ENCODE results near the gene CDC42EP3.

CDC42EP3 gene

DNA sequence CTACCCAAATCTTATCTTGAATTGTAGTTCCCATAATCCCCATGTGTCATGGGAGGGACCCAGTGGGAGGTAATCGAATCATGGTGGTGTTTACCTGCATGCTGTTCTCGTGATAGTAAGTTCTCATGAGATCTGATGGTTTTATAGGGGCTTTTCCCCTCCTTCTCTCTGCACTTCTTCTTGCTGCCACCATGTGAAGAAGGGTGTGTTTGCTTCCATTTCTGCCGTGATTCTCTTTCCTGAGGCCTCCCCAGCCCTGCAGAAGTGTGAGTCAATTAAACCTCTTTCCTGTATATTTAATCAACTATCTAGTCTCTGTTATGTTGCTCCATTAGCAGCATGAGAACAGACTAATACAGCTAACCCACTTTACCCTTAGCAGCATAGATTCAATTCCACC lies 37.6 kb downstream of the CDC42EP3 start:
- no peak for DNase-seq

DNA sequence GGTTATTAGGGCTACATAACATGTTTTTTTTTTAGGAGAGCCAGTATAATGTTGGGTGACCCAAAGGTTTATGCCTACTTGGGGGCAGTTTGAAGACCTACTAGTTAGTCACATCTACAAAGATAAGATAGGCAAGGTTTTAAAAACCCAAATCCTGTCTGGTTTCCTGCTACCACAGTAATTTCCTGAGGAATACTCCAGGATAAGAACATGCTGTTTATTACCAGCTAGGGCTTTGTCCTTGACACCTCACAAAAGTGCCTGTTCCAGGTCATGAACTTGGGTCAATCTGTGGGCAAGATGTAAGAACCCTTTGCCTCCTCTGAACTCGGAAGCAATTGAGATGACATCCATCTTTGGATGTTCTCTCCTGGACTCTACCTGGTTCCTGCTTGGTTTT lies 38.2 kb downstream of the CDC42EP3 start:
- no peak for DNase-seq

DNA sequence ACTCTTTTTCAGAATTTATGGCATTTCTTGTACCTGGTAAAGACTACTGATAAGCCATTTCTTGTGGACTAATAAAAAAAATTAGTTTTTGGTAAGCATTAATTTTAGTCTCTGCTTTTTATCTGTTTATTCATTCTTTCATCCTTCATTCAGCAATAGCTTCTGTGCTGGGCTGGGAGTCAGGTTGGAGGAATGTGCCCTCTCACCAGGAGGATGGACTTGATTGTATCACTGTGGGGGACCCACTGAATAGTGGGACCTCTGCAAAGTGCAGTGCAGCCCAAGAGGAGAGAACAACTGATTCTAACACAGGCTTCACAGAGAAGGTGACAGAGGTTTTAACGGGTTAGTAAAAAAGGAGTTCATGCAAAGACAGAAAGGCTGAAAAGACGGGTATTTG lies 39.1 kb downstream of the CDC42EP3 start:
- DNase-seq = no peak

DNA sequence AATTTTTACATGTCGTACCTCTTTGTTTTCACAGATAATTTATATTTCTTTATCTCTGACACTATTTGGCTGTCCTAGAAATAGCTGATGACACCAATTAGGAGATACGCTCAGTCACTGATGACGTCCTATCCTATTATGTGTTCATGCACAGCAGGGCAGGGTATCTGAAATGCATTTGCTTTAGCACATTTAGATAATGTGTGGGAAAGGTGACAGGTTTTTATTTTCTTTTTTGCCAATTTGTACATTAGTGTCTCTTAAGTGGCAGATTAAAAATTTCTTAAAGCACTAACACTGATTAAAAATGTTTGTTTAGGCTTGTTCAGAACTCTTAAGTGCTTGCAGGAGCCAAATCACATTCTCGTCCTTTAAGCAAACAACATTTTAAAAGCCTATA lies 39.7 kb downstream of the CDC42EP3 start:
- no peak for DNase-seq

DNA sequence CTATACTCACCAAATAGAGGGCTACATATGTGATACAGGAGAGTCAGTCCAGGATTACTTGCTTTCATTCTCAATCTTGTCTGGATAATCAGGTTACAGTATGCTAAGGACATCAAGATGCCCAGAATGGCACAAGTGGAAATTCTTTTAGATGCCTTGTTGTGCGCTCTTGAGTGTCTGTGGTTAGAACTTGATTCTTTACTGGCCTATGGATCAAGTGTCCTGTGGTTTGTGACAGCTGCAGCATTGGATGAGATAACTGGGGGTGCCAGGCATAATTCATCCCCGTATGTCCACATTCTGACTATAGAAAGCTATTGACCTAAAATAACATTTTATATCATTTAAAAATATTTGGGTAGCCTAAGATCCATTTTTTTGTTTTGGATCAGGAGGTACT lies 40.1 kb downstream of the CDC42EP3 start:
- no peak for DNase-seq

DNA sequence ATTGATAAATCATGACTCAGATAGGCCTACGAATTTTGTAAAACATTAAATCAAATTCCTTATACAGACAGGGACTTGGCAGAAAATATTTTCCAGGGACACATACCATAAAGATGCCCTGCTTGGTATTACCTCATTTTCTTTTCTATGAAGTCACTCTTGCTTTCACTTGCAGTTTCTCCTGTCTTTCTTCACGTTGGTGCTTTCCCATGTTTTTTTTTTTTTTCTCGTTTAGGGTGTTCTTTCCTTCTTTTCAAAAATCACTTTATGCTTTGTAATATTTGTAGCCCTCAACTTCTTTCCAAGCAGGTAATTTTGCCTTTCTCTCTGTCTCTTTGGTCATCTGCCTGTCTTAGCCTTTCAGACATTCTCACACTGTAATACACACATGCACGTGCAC lies 40.7 kb downstream of the CDC42EP3 start:
- no peak for DNase-seq

DNA sequence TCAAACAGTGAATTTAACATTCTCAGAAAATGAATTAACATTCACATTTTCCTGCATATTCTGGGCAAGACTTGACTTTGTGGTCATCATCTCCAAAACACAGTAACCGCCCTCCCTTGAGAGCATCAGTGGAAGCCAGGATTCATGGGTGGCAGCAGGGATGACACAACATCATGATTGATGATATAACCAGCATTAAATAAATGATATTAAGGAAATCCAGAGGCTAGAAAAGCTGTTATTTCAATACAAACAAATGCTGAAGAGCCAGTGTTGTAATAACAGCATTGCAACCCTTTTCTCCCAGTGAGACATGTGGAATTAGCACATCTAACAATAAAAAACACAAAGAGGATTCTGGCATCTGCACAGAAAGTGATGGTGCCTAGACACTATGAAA lies 41.1 kb downstream of the CDC42EP3 start:
- DNase-seq = no peak

DNA sequence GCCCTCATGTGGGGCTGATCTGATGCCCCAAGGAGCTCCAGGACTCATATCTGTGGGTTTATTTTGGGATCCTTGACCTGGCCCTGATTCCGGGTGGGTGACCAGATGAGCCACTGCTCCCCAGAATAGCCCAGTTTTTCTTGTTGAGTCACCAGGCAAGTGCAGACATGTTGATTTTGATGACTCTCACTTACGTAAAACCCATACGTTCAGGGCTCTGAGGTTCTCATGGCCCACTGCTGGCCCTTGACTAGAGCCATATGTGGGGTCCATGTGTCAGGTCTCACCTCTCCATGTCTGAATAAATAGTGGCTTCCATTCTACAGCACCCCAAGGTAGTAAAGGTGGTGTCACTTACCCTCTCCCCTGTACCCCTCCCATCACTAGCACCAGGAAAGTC lies 41.9 kb downstream of the CDC42EP3 start:
- no peak for DNase-seq

DNA sequence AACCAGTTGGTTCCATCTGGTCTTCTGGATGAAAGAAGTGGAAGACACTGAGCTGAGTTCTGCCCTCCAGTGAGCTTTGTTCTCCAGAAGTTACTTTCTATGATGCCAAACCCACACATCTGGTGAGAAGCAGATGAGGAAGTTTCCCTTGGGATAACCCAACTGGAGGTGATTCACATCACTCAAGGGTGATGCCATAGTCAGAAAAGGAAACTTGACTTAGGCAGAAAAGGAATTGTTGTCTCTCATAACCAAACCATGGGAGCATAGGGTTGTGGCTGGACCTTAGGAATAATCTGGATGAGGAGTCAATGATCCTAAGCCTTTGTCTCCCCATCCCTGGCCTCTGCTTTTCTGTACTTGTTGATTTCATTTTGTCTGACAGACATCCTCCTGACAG lies 43.7 kb downstream of the CDC42EP3 start:
- no peak for DNase-seq

DNA sequence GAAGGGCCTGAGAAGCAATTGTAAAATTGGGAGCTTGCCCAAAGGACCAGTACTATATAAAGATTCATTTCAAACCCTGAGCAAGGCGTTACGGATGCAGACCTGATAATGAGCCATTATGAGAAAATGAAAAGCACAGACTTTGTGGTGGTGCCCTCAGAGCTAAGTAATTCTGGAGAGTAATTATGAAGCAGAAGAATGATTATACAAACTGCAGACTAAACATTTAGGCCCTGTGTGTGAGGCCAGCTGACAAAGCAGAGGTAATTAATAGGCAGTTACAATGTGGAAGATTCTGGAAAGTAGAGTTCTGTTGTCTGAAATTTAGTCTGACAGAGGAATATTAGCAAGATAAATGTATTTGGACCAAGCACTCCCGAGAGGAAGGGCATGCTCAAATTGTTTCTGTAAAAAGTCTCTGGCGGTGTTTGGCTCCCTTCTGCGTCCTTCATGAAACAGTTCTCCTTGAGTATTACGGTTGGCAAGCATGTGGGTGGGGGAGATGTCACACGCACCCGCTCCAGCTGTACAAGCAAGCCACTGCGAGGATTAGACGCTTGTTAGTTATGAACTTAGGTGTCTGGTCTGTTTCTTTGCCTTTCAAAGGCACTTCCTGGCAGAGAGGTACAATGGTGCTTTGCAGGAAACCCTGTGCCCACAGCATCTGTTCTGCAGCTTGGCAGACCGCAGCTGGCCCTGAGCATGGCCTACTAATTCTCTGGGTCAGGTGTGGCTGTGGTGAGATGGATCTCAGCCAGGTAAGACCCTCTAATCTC lies 45.5 kb downstream of the CDC42EP3 start:
- peak; percentile 60 to 75 for DNase-seq

DNA sequence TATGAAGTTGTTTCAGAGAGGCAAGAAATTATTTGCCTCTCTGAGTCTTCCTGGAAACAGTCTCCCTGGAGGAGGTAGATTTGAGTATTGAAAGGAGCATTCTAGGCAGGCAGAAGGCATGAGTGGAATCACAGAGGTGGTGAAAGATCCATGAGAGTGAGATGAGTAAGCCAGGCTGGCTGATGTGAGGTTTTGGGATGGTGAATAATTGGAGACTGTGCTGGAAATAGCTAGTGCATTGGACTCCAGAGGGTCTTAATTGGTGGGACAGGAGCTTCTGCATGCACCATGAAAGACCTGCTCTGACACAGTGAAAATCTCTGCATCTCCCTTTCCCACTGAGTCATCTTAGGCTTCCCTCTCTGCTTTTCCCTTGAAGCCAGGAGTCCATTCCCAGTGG lies 46.3 kb downstream of the CDC42EP3 start:
- DNase-seq = no peak

DNA sequence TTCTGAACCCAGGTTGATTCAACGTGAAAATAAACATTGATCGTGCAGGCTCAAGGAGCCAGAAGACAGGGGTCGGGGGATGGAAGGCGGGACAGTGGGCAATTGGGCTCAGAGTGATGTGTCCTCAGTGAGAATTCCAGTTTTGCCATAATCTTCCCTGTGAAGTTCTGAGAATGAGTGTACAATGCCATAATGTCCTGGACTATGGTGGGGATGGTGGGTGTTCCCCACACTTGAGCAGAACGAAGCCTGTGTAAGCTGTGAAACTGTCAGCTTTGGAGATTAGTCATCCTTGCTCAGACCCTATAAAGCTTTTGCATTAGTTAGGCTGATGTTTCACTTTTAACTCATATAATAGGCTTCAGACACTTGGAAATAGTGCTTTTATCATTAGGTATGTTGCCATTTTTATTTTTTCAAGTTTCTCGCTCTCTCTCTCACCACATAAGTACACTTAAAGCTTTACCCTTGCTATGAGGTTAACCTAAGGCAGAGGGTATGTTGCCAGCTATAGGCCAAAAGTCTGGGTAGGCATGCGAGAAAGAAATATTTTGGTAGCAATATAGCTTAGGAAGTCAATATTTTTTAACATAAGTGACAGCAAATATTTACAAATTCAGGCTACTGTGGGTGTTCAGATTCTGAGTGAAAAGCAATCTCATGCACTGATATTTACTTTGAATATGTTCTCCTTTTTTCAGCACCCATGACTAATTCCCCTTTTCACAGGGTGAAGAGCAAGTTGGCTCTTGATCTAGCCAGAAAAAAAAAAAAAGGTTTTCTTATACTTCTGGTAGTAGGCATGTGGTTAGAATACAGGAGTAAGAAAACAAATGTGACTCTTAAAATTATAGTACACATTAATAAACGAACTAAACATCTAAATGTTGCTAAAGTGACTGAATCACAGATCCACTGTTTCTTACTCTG lies 47.2 kb downstream of the CDC42EP3 start:
- DNase-seq = peak in 1 of 2 donors; percentile 53

DNA sequence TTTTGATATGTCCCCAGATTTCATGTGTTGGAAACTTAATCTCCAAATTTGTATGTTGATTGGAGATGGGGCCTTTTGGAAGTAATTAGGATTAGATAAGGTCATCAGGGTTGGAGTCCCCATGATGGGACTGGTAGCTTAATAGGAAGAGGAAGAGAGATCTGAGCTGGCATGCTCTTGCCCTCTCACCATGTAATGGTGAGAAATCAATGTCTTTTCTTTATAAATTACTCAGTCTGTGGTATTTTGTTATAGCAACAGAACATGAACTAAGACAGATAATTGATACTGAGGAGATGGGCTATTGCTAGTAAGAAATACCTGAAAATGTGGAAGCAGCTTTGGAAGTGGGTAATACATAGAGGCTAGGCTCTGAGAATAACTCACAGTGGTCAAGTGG lies 48.0 kb downstream of the CDC42EP3 start:
- DNase-seq = no peak

DNA sequence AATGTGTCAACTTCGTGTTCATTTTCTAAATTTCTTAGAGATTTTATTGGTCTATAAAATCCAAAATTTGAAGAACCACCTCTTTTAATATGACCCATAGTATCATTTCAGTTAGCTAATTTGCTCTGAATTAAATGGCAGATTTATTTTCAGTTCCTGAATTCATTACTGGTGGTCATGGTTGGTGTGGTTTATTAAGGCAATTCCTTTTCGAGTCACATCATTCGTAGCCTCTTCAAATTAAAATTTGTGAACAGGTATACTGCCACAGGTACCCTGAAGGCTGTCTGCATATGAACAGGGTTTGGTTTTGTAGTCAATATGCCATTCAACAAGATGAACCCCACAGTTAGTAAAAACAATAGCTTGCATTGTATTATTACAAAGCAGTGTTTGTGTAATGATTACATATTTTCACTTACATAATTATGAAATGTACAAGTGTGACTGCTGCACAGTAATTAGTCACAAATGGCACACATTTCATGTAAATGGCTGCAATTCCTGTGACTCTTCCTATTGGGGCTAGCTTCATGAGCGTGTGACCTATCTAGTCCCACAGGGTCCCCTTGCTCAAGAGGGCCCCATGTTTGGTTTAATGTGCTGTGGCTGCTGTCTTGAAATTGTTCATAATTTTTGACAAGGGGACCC lies 48.9 kb downstream of the CDC42EP3 start:
- no peak for DNase-seq

DNA sequence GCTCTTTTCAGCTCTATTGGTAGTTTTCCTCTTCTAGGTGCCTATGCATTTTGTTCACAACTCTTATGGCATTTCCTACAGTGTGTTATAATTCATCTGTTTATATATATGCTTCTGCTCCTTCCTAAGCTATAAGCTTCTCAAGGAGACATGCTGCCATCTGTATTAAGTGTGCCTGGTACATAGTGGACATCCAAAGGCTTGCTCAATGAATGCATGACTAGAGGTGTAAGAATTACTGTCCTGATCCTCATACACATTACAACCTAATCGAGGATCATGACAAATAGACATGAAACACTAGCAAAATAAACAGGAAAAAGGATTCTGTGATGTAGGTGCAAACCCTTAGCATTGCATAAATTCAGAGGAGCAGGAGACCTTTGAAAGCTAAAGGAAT lies 50.2 kb downstream of the CDC42EP3 start:
- no peak for DNase-seq

DNA sequence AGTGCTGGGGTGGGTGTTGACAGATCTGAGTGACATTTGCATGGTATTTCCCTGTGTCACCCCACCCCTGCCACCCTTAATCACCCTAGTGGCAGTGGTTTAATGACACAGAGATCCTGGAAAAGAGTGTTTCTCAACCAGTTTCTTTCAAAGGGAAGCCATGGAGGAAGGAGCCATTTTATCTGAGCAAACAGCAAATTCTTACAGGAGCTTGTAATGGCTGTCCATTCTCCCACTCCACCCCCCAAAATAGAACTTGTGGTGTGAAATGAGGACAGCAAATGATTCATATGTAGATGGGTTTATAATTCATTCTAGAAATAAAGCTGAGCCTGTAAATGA lies 51.5 kb downstream of the CDC42EP3 start:
- no peak for DNase-seq

DNA sequence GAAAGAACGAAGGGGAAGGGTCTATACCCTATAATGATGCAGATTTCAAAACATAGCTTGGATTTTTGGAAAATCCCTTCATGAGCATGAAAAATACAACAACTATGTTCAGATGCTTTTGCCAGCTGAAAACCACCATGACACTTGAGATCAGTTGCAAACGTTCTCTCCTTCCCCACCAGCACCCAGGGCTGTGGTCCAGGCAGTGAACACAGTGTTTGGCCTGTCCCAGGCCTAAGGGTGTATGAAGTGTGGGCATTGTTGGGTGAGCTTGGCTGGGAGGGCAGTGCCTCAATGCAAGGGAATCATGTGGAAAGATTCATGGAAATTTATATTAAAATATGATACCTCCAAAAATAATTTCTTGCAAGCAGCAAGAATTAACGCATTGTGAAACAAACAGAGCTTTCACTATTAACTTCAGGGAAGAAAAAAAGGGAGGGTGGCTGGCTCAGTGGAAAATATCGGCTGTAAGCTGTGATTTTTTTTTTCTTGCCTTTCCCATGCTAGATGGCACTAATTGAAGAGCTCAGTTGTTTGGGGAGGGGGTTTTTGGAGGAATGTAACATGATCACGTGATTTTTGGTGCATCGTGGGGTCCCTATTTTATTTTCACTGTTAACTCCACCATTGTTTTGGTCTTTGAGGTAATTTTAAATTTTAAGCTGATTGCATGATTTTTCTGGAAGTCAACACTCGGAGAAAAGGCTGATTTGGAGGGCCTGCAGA lies 52.0 kb downstream of the CDC42EP3 start:
- DNase-seq = no peak

DNA sequence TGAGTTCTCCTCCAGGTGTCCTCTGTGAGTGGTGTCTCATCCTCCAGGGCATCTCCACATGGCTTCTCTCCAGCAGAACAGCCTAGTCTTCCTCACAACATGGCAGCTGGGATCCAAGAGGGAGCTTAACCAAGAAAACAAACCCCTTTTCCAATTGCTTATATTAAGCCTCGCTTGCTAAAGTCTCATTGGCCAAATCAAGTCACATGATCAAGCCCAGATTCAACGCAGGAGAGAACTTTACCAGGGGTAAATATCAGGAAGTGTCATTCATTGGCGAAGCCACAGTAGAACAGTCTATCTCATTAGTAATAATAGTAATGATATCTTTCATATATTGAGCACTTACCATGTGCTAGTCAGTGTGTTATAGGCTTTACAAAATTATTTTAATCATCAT lies 53.1 kb downstream of the CDC42EP3 start:
- no peak for DNase-seq

DNA sequence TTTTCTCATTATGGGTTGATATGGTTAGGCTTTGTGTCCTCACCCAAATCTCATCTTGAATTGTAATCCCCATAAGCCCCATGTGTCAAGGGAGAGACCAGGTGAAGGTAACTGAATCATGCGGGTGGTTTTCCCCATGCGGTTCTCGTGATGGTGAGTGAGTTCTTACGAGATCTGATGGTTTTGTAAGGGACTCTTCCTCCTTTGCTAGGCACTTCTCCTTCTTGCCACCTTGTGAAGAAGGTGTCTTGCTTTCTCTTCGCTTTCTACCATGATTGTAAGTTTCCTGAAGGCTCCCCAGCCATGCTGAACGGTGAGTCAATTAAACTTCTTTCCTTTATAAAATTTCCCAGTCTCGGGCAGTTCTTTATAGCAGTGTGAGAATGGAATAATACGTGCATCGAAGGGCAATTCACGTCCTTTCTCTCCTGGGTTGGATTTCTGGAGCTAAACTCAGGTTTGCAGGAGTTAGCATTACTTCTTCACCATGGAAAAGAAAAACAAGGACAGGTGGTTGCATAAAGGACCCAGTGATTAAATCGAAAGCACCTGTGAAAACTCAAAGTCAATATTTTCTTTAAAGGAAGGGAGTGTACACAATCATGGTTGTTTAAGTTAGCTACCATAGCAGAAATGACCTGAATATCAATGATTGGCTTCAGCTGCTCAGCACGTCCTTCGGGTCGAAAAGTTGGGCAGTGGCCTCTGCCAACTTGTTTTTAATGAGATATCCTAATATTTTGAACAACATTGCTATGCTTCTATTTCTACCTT lies 54.1 kb downstream of the CDC42EP3 start:
- DNase-seq = peak in 1 of 2 donors; percentile 61

DNA sequence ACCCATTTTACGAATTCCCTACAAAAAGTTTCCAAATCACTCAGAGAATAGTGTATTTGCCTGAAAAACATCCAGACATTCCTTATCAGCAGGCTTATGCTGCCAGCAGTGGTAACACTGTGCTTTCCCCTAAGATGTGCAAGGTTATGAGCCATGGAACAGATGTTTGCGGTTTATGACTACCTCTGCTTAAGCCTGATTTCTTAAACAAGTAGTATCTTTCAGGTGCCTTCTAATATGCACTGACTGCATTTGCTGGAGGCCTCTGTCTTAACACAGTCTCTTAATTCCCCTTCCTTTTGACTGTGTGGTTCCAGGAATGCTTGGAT lies 54.8 kb downstream of the CDC42EP3 start:
- no peak for DNase-seq

DNA sequence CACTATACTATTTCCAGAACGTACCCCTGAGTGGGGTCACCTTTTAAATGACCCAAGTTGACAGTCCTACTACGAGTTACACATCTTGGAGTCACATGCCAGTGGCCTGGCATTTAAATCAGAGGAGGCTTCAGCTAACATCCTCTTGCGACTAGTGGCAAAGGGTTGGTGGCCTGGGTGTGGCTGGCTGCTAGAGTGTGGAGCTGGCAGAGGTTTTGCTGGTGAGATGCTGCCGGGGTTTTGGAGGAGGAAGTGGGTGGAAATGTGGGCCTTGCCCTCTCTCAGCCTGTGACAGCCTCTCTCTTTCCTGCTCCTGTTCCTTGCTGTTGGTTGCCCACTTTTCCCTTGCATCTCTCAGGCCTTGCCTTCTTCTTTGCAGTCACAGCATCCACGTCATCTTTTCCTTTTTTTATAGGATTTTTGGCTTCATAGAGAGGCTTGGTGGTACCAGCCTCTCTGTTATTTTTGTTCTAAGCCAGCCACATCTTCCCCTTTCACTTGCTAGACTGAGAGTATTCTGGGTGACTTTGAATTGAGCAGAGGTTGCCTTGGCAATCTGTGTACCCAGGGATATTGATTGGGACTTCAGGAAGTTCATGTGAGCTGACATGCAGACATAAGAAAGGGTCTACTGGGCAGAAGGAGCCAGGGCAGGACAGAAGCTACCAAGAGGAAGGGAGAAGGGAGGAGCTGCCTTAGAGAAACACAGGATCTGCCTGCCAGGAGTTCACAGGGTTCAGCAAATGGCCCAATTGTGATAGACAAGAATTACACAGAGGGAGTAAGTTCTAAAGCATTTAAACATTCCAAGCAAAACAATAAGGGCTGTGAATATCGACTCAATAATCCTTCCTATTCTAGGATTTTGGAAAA lies 55.4 kb downstream of the CDC42EP3 start:
- DNase-seq = peak; percentile 73 to 81
